ENCODE measurements around the gene KCNH4. TPM values are rescaled to one million over a fixed set of nuclear protein-coding genes. Genes with fewer than 3 reads are reported as not detected.

KCNH4 gene
- total RNA-seq, 5 donors from 2014 or later (not counting 1 experiment from before 2014, with no cell fraction given), result 0.06 to 0.35 (median 0.20) TPM; not detected in 1

DNA sequence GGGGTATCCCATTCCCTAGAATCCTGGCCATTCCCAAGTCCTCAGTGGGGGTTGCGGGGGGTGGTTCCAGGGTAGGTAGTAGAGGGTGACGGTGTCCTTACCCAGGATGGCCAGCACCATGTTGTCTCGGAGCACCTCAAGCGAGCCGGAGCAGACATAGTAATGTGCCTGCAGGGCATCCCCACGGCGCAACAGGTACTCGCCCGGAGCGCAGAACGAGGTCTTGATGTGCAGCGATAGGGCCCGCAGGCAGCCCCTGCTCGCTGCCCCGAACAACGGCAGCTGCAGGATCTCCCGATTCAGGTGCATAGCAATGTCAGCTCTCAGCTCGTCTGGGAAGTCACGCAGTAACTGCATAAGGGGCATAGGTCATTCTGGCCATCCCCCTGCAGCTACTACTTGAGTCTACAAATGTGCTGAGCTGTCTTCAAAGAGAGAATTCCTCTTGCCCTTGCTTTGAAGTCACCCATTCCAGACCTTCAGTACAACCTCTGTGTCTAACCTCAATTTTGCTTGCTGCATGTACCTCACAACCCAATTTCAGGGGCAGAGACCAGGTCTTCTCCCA is 14.7 kb downstream of the KCNH4 start:
- H3K4me3 Mint-ChIP-seq, result no peak overlapping the region
- ATAC-seq (replicated peaks in 1 of 4), result no peak

GRCh38 chr17:42165751-42166150 is 15.2 kb downstream of the KCNH4 start:
- DNase-seq (no peak), ATAC-seq (replicated peaks in 1 of 4) (no peak)
- no peaks in the 10 kb centered on the region for H3K36me3 Mint-ChIP-seq
- H3K27me3 ChIP-seq (replicated peaks in 1 of 2; ENCODE audit: control insufficient read depth in 2 of 2, extremely low read depth in 1 of 2, insufficient read depth in 2 of 2, low read length in 1 of 2), result peaks cover 0 to 3% of the 10 kb centered on the region in 2 experiments
- no peak overlapping the region for H3K4me3 ChIP-seq (ENCODE audit: control insufficient read depth in 1 of 2, extremely low read depth in 1 of 2, low read length in 1 of 2)
- H3K27me3 Mint-ChIP-seq, result no peaks in the 10 kb centered on the region
- CTCF ChIA-PET, result no interaction called here
- no peaks in the 10 kb centered on the region for H3K4me1 ChIP-seq (ENCODE audit: control insufficient read depth in 1 of 2, extremely low read depth in 1 of 2, insufficient read depth in 2 of 2, low read length in 2 of 2)
- no peak overlapping the region for H3K4me3 Mint-ChIP-seq
- no peaks in the 10 kb centered on the region for H3K36me3 ChIP-seq (ENCODE audit: control insufficient read depth in 2 of 2, extremely low read depth in 1 of 2, insufficient read depth in 1 of 2, low read length in 1 of 2)
- H3K27ac ChIP-seq (ENCODE audit: low read length), result no peak overlapping the region
- H3K9me3 Mint-ChIP-seq, result no peaks in the 10 kb centered on the region
- no peaks in the 10 kb centered on the region for H3K9me3 ChIP-seq
- H3K27ac Mint-ChIP-seq, result no peak overlapping the region
- H3K4me1 Mint-ChIP-seq, result peaks cover 0 to 9% (median 0%) of the 10 kb centered on the region in 3 donors
- POLR2A ChIA-PET, result no interaction called here
- 98% methylated on average over 6 of the region's 6 CpGs for WGBS (ENCODE audit: insufficient coverage)

More for the DNA sequence above, 14.7 kb downstream of the KCNH4 start:
- H3K4me1 Mint-ChIP-seq, result peaks cover 0 to 13% (median 0%) of the 10 kb centered on the region in 3 donors
- H3K9me3 ChIP-seq, result no peaks in the 10 kb centered on the region
- H3K27me3 Mint-ChIP-seq, result no peaks in the 10 kb centered on the region
- H3K36me3 ChIP-seq (ENCODE audit: control insufficient read depth in 2 of 2, extremely low read depth in 1 of 2, insufficient read depth in 1 of 2, low read length in 1 of 2), result no peaks in the 10 kb centered on the region
- WGBS (ENCODE audit: insufficient coverage), result 94% methylated on average over 17 of the region's 19 CpGs
- DNase-seq, result no peak
- no peak overlapping the region for H3K4me3 ChIP-seq (ENCODE audit: control insufficient read depth in 1 of 2, extremely low read depth in 1 of 2, low read length in 1 of 2)
- no peak overlapping the region for H3K27ac ChIP-seq (ENCODE audit: low read length)
- ChIA-PET POLR2A (no interaction called here), CTCF (no interaction called here)
- H3K4me1 ChIP-seq (ENCODE audit: control insufficient read depth in 1 of 2, extremely low read depth in 1 of 2, insufficient read depth in 2 of 2, low read length in 2 of 2), result no peaks in the 10 kb centered on the region
- no peaks in the 10 kb centered on the region for H3K9me3 Mint-ChIP-seq
- H3K27ac Mint-ChIP-seq, result no peak overlapping the region
- peaks cover 0 to 3% of the 10 kb centered on the region in 2 experiments for H3K27me3 ChIP-seq (replicated peaks in 1 of 2; ENCODE audit: control insufficient read depth in 2 of 2, extremely low read depth in 1 of 2, insufficient read depth in 2 of 2, low read length in 1 of 2)
- H3K36me3 Mint-ChIP-seq, result no peaks in the 10 kb centered on the region

DNA sequence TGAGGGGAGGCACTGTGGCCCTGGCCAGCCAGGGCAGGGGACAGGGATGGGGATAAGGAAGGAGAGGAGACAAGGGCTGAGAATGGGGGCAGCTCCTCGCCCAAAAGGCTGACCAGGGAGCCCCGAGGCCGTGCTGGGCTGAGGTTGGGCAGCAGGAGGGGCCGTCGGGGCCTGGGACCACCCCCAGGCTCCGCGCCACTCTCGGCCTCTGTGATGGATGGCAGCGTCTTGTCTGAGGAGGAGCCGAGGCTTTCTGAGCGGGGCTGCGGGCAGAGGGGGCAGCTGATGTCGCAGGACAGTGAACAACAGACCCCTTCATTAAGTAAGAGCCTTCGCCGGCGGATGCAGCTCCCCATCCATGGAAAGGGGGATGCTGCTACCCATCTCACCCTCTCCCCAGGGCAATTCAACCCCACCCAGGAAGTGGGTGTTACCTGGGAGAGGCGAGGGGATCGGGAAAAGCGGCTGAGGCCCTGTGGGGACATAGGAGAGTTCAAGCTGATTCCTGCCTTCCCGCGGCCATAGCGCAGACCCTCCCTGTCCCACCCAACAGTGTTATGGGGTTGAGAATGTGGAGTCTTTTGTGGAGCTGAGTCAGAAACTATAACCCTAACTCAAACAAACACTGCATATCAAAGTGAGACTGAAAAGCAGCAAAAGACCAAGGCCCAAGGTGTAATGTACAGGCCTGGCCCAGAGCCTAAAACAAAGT is 17.1 kb downstream of the KCNH4 start:
- DNase-seq (no peak), ATAC-seq (replicated peaks in 1 of 4) (no peak)
- Histone ChIP-seq H3K36me3 (ENCODE audit: control insufficient read depth in 2 of 2, extremely low read depth in 1 of 2, insufficient read depth in 1 of 2, low read length in 1 of 2) (no peaks in the 10 kb centered on the region), H3K4me3 (ENCODE audit: control insufficient read depth in 1 of 2, extremely low read depth in 1 of 2, low read length in 1 of 2) (no peak overlapping the region), H3K27ac (ENCODE audit: low read length) (no peak overlapping the region), H3K9me3 (no peaks in the 10 kb centered on the region), H3K27me3 (replicated peaks in 1 of 2; ENCODE audit: control insufficient read depth in 2 of 2, extremely low read depth in 1 of 2, insufficient read depth in 2 of 2, low read length in 1 of 2) (no peaks in the 10 kb centered on the region), H3K4me1 (ENCODE audit: control insufficient read depth in 1 of 2, extremely low read depth in 1 of 2, insufficient read depth in 2 of 2, low read length in 2 of 2) (no peaks in the 10 kb centered on the region)
- no peak overlapping the region for H3K4me3 Mint-ChIP-seq
- no peaks in the 10 kb centered on the region for H3K27me3 Mint-ChIP-seq
- no peaks in the 10 kb centered on the region for H3K9me3 Mint-ChIP-seq
- 63% methylated on average over 7 of the region's 22 CpGs for WGBS (ENCODE audit: insufficient coverage)
- no peak overlapping the region for H3K27ac Mint-ChIP-seq
- H3K36me3 Mint-ChIP-seq, result no peaks in the 10 kb centered on the region
- peaks cover 0 to 5% (median 0%) of the 10 kb centered on the region in 3 donors for H3K4me1 Mint-ChIP-seq
- ChIA-PET CTCF (interaction anchor here in 1 of 2 donors (0.7 kb wide), 1 partner anchor 15 kb away, joined by 3 read pairs; no protein-coding TSS in a partner anchor), POLR2A (no interaction called here)

GRCh38 chr17:42163113-42163512 is 17.8 kb downstream of the KCNH4 start:
- peak in 6 of 35 experiments; percentile 15 to 38 (median 16) for DNase-seq
- ChIA-PET POLR2A (no interaction called here), CTCF (interaction anchor here in 1 of 2 donors (0.5 kb wide), 1 partner anchor 71 kb away, joined by 3 read pairs; no protein-coding TSS in a partner anchor)
- no peaks in the 10 kb centered on the region for H3K36me3 ChIP-seq (ENCODE audit: control insufficient read depth in 2 of 2, extremely low read depth in 1 of 2, insufficient read depth in 1 of 2, low read length in 1 of 2)
- ATAC-seq (replicated peaks in 1 of 4), result peak in 1 of 4 experiments; percentile 9
- H3K36me3 Mint-ChIP-seq, result no peaks in the 10 kb centered on the region
- no peaks in the 10 kb centered on the region for H3K27me3 ChIP-seq (replicated peaks in 1 of 2; ENCODE audit: control insufficient read depth in 2 of 2, extremely low read depth in 1 of 2, insufficient read depth in 2 of 2, low read length in 1 of 2)
- H3K9me3 ChIP-seq, result no peaks in the 10 kb centered on the region
- H3K27ac ChIP-seq (ENCODE audit: low read length), result no peak overlapping the region
- H3K4me3 ChIP-seq (ENCODE audit: control insufficient read depth in 1 of 2, extremely low read depth in 1 of 2, low read length in 1 of 2), result no peak overlapping the region
- WGBS (ENCODE audit: insufficient coverage), result 59% methylated on average over 8 of the region's 8 CpGs
- no peak overlapping the region for H3K27ac Mint-ChIP-seq
- H3K27me3 Mint-ChIP-seq, result no peaks in the 10 kb centered on the region
- no peaks in the 10 kb centered on the region for H3K9me3 Mint-ChIP-seq
- H3K4me1 ChIP-seq (ENCODE audit: control insufficient read depth in 1 of 2, extremely low read depth in 1 of 2, insufficient read depth in 2 of 2, low read length in 2 of 2), result no peaks in the 10 kb centered on the region
- H3K4me3 Mint-ChIP-seq, result no peak overlapping the region
- H3K4me1 Mint-ChIP-seq, result peaks cover 0 to 5% (median 0%) of the 10 kb centered on the region in 3 donors

GRCh38 chr17:42160531-42160910 is 20.4 kb downstream of the KCNH4 start:
- POLR2A ChIA-PET, result interaction anchor here in 1 of 2 donors (0.7 kb wide), 2 partner anchors 20 to 155 kb away, joined by 6 to 7 read pairs; no protein-coding TSS in a partner anchor
- DNase-seq (no peak), ATAC-seq (replicated peaks in 1 of 4) (no peak)
- Mint-ChIP-seq H3K27me3 (no peaks in the 10 kb centered on the region), H3K4me3 (no peak overlapping the region), H3K36me3 (no peaks in the 10 kb centered on the region), H3K4me1 (peaks cover 3 to 5% (median 5%) of the 10 kb centered on the region in 3 donors), H3K27ac (no peak overlapping the region), H3K9me3 (no peaks in the 10 kb centered on the region)
- 98% methylated on average over 5 of the region's 7 CpGs for WGBS (ENCODE audit: insufficient coverage)
- CTCF ChIA-PET, result interaction anchor here in 1 of 2 donors (0.6 kb wide), 1 partner anchor 34 kb away, joined by 3 read pairs; the partner anchor contains the start of gene GHDC
- Histone ChIP-seq H3K36me3 (ENCODE audit: control insufficient read depth in 2 of 2, extremely low read depth in 1 of 2, insufficient read depth in 1 of 2, low read length in 1 of 2) (no peaks in the 10 kb centered on the region), H3K27me3 (replicated peaks in 1 of 2; ENCODE audit: control insufficient read depth in 2 of 2, extremely low read depth in 1 of 2, insufficient read depth in 2 of 2, low read length in 1 of 2) (no peaks in the 10 kb centered on the region), H3K27ac (ENCODE audit: low read length) (no peak overlapping the region), H3K9me3 (no peaks in the 10 kb centered on the region), H3K4me3 (ENCODE audit: control insufficient read depth in 1 of 2, extremely low read depth in 1 of 2, low read length in 1 of 2) (no peak overlapping the region), H3K4me1 (ENCODE audit: control insufficient read depth in 1 of 2, extremely low read depth in 1 of 2, insufficient read depth in 2 of 2, low read length in 2 of 2) (peaks cover 0 to 3% of the 10 kb centered on the region in 2 experiments)

DNA sequence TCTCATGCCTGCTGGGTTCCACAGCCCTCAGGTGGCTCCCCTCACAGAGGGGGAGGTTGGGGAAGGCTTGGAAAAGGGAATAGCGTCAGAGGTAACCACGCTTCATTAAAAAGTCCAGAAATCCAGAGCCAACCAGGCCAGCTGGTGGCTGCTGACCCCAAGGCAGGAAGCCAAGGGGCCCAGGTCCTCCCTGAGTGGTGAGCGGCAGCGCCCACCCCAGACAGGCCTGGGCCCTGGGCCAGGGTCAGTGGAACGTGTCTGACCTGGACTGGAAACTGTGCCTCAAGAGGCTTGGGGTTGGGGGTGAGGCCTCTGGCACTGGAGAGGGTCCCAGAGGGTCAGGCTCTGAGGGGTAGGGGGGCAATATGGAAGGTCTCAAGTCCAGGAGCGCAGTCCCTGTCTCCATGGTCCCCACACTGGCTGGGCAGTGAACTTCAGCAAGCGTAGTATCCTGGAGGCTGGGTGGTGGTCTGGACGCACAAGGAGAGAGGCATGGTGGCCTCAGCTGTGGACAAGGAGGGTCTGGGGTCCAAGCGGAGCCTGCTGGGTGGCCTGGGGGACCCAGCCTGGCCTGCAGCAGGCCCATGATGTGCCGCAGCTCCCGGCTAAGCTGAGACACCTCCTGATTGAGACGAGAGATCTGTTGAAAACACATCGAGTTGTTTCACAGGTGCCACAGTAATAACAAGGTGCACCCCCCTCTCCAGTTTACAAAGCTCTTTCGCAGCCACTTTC is 21.0 kb downstream of the KCNH4 start:
- H3K27me3 Mint-ChIP-seq, result no peaks in the 10 kb centered on the region

More for the DNA sequence above, 21.0 kb downstream of the KCNH4 start:
- Mint-ChIP-seq H3K4me3 (no peak overlapping the region), H3K4me1 (peaks cover 5 to 6% (median 6%) of the 10 kb centered on the region in 3 donors), H3K27ac (no peak overlapping the region), H3K9me3 (no peaks in the 10 kb centered on the region), H3K36me3 (no peaks in the 10 kb centered on the region)
- H3K4me1 ChIP-seq (ENCODE audit: control insufficient read depth in 1 of 2, extremely low read depth in 1 of 2, insufficient read depth in 2 of 2, low read length in 2 of 2), result peaks cover 0 to 8% of the 10 kb centered on the region in 2 experiments
- H3K9me3 ChIP-seq, result no peaks in the 10 kb centered on the region
- WGBS (ENCODE audit: insufficient coverage), result 89% methylated on average over 12 of the region's 14 CpGs
- POLR2A ChIA-PET, result interaction anchor here in 1 of 2 donors (0.7 kb wide), 1 partner anchor 20 kb away, joined by 6 read pairs; no protein-coding TSS in a partner anchor
- no peak overlapping the region for H3K4me3 ChIP-seq (ENCODE audit: control insufficient read depth in 1 of 2, extremely low read depth in 1 of 2, low read length in 1 of 2)
- no peaks in the 10 kb centered on the region for H3K27me3 ChIP-seq (replicated peaks in 1 of 2; ENCODE audit: control insufficient read depth in 2 of 2, extremely low read depth in 1 of 2, insufficient read depth in 2 of 2, low read length in 1 of 2)
- CTCF ChIA-PET, result interaction anchor here in 1 of 2 donors (0.6 kb wide), 1 partner anchor 34 kb away, joined by 3 read pairs; the partner anchor contains the start of gene GHDC
- ATAC-seq (replicated peaks in 1 of 4), result no peak
- no peaks in the 10 kb centered on the region for H3K36me3 ChIP-seq (ENCODE audit: control insufficient read depth in 2 of 2, extremely low read depth in 1 of 2, insufficient read depth in 1 of 2, low read length in 1 of 2)
- no peak for DNase-seq
- H3K27ac ChIP-seq (ENCODE audit: low read length), result no peak overlapping the region

All from T-cell (primary cell).